HepG2 (cell line): ENCODE measurements around the gene PPP4R1.

Experiments
- NR1H2 ChIP-seq: sonication (generic); formaldehyde crosslinking; IDR thresholded peaks from 2 replicates; pipeline ENCODE4 v1.8.1; 2022; ENCODE audit warnings: low read depth, missing genetic modification reagents, borderline replicate concordance
- SMAD3 ChIP-seq: sonication (generic); formaldehyde crosslinking; IDR thresholded peaks from 2 replicates; pipeline ENCODE4 v1.4.0; 2020; ENCODE audit warnings: missing genetic modification reagents
- SUZ12 ChIP-seq: fragments of 150-350 bp; IDR thresholded peaks from 2 replicates; pipeline ENCODE4 v1.6.1; 2014; ENCODE audit warnings: low read depth, low read length

- TF ChIP-seq SUZ12: no peak
- no peak for TF ChIP-seq NR1H2 (CRISPR knock-in tag)
- TF ChIP-seq SMAD3: no peak
Measured at GRCh38 chr18:9546468-9546867, 67.9 kb downstream of the PPP4R1 start.
